8988T (cell line): ENCODE data around the gene ZNF750.

ENCODE experiments used
- DNase-seq: peaks from one replicate; pipeline ENCODE4 v3.0.0; 2011

ZNF750 gene

DNA sequence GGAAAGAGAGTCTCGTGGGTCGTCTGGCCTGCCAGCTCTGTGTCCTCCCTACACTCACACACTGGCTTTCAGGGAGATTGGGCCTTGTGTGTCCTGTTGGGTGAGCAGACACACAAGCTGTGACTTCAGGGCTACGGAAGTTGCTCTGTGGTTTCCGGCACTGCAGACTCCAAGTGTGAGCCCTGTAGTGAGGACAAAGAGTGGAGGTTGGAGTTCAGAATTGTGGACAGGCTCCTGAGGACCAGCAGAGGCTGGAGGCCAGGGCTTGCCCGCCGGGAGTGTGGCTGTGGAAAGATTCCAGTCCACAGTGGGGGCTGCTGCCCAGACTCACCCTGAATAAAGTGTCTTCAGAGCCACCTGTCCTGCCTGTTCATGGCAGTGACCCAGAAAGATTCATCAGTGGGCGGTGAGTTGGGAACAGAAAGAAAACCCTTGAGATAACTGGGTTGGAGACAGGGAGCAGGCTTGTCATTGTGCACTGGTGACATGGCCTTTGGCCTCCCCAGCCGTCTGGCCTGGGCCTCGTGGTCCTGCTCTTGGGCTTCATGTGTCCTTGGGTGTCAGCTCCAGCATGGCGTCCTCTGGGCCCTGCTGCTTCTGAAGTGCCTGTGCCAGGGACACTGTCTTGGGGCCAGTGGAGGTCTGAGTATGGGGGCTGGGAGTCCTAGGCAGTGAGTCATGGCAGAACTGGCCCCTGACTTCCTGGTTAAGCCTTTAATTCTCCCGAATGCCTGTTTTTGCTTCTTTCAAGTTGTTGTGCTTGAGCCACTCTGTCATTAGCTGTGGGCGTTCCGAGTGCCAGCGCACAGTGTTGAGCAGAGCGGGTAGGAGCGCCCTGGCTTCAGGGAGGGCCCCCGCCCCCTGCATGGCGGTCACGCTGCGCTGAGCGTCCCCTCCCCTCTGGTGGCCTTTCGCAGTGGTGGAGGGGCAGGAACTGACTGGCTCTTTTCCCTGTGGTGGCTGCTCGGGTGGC, 19.9 kb upstream of the ZNF750 start:
- no peak for DNase-seq

DNA sequence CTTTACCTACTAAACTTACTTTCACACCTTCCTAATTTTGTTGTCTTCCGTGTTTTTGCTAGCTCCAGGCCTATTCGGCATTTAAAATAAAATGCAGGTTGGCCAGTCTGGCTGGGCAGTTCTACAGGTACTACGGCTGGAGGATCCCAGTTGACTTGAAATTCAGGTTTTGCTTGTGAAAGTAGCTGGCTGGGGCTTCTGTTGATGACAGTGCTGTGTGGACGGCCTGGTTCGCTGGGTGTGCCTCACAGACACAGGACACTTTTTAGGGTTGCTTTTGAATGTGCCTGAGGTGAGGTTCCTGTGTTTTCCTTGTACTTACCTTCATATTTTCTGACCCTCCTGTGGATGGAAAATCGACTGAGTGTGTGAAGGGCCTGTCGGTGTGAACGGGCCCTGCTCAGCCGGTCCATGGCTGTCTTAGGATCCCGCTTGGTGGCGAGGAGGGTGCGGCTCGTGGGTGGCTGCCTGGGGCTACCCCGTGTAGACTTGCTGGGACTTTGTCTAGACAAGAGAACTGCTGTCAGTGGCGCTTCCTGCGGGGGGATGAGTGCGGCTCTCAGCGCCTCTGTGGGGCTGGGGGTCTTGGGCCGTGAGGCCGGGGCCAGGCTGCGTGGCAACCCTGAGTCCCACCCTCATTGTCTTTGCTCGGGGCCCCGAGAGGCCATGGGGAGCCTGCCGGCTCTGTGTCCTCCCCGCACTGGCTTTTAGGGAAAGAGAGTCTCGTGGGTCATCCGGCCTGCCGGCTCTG, 18.7 kb upstream of the ZNF750 start:
- DNase-seq: no peak

DNA sequence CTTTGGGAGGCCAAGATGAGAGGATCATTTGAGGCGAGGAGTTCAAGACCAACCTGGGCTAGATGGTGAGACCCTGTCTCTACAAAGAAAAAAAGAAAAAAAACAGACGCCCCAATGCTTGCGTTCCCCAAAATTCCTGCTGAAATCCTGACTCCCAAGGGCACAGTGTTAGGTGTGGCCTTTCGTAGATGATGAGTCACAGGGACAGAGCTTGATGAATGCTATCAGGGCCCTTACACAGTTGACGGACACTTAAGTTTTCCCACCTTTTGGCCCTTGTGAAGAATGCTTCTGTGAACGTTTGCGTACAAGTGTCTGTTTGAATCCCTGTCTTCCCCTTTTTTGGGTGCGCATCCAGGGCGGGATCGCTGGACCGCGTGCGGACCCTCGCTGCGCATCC, 16.5 kb upstream of the ZNF750 start:
- no peak for DNase-seq

DNA sequence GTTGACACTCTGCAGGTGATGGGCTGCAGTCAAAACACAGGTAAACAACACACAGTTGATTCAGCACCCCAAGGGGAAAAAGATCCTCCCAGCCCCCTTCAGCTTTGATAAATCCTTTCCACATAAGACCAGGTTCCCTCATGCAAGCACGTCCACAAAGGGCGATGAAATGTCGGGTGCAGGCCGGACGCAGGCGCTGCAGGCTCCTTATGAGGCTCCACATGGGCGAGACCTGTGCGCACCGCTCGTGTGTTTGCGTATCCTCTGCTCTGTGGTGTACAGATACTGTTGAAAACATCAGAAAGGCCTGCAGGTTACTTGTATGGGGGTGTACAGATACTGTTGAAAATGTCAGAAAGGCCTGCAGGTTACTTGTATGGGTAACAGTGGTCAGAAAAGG, 14.4 kb upstream of the ZNF750 start:
- DNase-seq: no peak

DNA sequence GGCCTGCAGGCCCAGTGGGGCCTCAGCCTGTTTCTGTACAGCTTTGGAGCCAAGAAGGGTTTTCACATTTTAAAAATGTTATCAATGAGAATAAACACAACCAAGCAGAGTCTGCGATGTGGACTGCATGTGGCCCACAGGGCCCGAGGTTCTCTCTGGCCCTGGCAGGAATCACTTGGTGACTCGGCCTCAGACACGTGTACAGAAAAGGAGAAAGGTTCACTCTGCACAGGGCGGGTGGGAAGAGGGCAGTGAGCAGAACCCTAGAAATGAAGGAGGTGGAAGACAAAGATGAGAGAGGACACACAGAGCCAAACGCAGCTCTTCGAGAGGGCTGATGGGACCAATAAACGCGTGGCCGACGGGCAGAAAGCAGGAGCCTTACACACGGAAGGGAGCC, 11.6 kb upstream of the ZNF750 start:
- no peak for DNase-seq

DNA sequence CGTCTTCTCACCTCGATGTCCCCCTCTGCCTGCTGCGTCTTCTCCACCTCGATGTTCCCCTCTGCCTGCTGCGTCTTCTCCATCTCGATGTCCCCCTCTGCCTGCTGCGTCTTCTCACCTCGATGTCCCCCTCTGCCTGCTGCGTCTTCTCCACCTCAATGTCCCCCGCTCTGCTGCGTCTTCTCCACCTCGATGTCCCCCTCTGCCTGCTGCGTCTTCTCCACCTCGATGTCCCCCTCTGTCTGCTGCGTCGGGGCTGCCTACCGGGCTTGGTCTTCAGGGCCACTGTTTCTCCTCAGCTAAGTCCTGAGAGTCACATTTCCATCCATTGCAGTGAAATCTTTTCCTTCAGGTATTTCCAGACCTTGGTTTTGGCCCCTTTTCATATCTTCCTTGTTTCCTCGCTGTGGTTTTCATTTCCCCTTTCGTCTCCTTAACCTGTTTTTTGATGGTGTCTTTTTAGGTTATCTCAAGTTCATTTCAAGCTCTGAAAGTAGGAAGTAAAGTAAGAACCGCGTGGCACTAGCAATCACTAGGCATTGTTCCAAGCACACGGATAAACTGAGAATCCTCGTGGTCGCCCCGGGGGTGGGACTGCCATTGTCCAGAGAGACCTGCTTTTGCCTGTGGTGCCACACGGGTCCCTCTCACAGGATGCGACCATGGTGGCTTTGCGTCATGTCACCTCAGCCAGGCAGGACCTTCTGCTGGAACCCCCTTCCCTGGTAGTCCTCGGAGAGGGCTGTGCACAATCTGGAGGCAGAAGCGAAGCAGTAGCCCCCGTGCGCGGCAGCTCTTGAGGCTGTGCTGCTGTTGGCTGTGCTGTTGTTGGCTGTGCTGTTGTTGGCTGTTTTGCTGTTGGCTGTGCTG, 9.5 kb upstream of the ZNF750 start:
- DNase-seq: no peak

DNA sequence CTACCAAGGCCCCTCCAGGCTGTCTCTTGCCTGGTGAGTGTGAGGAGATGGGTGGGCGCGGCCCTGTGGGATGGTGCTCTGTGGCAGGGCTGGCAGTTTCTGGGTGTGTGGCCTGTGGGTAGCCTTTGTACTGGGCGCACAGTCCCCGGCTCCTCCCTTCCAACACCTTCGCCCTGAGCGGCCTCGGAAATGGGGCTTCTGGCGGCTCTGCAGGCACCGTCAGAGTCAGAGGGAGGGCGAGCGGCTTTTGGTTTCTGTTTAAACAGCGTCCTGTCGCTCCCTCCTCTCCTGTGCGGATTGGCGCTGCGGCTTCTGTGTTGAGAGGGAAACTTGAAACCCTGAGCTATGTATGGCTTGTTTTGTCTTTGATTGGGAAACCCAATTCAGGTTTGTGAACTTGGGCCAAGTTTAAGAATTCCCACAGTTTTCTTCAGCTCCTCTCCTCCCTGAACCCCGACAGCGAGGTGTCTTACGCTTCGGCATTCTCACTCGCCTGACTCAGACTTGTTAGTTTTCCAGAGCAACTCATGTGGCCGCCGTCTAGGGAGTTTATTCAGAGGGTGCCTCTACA, 8.3 kb upstream of the ZNF750 start:
- no peak for DNase-seq

DNA sequence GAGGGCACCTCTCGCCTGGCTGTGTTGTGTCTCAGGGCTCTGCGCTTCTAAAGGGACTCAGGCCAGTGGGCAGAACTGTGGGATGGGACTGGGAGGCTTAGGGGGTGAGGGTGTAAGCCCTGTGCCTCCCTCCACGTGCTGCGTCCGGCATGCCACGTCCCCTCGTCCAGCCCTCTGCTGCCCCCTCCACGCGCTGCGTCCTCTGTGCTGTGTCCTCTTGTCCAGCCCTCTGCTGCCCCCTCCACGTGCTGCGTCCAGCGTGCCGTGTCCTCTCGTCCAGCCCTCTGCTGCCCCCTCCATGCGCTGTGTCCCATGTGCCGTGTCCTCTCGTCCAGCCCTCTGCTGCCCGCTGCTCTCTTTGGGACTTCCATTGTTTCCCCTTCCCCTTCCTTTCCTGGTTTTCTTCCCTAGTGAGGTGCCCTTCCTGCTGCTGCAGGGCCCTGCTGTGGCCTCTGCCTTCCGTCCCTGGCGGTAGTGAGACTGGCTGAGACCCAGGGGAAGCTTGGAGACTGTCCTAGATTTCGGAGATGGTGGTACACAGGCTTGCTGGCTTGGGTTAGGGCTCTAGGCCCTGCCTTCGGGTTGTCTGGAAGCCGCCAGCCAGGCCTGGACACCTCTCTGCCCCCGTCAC, 6.4 kb upstream of the ZNF750 start:
- DNase-seq: no peak

DNA sequence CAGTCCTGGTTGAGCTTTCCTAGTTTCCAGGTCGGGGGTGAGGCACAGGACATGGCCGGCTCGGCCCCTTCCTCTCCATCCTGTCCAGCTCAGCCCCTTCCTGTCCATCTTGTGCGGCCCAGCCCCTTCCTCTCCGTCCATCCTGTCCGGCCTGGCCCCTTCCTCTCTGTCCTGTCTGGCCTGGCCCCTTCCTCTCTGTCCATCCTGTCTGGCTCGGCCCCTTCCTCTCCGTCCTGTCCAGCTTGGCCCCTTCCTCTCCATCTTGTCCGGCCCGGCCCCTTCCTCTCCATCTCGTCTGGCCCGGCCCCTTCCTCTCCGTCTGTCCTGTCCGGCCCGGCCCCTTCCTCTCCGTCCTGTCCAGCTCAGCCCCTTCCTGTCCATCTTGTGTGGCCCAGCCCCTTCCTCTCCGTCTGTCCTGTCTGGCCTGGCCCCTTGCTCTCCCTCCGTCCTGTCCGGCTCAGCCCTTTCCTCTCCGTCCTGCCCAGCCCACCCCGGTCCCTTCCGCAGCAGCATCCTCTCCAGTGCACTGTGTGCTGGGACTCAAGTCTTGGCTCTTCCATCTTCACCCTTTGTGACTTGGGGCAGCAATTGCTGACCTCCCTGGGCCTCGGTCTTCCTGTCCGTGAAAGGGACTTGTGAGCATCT, 5.5 kb upstream of the ZNF750 start:
- DNase-seq: no peak

DNA sequence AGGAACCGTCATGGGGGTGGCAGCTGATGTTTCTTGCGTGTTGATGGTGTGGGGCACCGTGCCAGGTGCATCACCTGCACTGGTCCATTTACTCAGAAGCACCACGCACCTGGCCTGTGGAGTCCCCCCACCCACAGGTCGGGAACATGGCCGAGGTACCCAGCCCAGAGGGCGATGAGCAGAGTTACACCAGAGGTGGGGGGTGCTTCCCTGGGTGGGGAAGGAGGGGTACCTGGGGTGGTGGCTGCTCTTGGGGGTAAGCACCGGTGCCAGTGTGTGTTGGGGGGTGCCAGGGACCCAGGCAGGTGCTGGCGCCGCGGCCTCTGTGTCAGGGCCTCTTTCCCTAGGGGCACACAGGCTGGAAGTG, 5.0 kb upstream of the ZNF750 start:
- no peak for DNase-seq

DNA sequence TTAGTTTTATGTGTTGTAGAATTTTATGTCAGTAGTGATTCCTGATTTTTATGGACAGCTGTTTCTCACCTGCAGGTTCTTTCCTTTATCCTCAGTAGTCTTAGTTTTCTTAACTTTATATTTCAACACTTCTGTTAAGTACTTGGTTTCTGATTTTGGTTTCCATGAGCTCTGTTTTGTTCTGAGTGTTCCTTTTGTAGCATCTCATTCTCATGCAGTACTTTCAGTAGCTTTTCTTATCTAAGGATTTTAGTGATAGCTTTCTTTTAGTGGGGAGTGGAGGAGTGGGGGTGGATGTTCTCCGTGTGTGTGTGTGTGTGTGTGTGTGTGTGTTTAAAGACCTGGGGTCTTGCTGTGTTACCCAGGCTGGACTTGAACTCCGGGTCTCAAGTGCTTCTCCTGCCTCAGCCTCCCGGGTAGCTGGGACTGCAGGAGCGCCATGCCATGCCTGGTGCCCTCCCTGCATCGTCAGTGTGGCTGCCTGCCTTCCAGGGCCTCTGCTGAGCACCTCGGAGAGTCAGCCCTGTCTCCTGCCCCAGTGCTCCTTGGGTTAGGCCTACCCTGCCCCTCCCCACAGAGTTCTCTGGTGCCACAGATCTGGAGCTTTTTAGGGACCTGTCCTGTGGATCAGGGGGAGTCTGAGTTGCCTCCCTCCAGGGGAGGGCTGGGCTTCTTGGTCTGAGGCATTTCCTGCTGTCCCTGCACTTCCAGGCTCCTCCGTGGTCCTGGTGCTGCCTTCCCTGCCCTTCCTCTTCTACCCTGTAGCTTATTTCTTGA, 4.3 kb upstream of the ZNF750 start:
- no peak for DNase-seq

DNA sequence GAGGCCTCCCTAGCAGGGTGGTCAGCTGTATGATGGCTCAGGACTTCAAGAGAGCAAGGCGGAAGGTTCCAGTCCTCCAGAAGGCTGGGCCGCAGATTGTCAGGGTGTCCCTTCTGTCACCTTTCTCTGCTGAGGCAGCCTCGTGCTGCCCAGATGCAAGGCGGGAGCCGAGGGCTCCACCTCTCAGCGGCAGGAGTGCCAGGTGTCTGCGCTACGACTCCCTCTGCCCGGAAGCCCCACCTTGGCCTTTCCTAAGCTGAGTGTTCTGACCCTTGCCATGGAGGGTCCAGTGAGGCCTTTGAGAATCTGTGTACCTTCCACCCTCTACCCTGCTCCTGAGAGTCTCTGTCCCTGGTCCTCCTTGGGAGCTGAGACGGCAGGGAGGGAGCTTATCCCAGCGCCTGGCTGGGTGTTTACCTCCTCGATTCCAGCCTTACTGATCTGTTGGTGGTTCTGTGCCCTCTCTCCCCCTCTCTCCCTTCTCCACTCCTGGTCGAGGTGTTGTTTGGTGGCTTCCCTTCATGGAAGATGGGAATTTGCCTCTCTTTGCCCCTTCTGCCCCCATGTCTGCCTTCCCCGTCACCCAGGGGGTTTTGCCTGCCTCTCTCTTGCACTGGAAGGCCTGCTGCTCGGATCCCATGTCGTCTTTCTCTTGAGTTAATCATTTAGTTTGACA, 2.2 kb upstream of the ZNF750 start:
- no peak for DNase-seq

DNA sequence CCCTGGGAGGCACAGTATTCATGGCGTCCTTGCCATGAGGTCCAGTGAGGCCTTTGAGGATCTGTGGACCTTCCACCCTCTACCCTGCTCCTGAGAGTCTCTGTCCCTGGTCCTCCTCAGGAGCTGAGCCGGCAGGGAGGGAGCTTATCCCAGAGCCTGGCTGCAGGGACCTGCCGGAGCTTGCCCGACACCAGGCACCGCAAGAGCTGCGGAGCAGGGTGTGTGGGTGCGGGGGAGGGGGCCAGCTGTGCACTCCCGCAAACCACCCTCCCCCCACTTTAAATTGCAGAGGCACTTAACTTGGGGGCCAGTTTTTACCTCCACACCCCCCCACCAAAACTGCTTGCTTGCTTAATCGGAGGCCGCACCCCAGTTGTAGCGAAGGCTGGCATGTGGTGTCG, 609 bp upstream of the ZNF750 start:
- no peak for DNase-seq

DNA sequence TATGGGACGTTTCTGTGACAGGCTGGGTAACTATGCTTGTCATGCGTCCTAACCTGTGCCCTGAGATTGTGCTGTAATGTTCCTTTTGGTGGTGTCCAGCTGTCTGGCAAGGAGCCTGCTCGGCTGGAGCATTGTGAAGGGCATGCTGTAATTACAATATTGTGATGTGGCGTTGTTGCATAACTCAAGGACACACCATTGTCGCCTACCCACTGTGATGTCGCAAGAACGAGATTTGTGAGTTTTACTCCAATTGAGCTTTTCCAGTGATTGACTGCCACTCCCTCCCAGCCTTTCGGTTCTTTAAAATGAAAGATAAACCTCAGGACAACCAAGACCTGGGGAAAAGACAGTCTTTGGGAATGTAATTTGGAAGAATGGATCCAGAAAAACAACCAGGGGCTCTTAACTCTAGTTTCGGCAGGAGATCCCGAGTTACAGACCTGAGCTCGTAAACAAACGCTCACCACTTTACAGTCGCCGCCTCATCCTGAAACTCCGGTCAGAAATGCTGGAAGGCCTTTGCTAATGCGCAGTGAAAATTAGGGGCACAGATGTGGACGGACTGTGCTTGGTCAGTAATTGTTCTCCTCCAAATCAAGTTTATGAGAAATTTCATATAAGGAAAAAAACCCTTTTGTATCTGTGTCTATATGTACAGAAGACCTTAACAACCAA, 1.3 kb downstream of the ZNF750 start:
- DNase-seq: no peak

DNA sequence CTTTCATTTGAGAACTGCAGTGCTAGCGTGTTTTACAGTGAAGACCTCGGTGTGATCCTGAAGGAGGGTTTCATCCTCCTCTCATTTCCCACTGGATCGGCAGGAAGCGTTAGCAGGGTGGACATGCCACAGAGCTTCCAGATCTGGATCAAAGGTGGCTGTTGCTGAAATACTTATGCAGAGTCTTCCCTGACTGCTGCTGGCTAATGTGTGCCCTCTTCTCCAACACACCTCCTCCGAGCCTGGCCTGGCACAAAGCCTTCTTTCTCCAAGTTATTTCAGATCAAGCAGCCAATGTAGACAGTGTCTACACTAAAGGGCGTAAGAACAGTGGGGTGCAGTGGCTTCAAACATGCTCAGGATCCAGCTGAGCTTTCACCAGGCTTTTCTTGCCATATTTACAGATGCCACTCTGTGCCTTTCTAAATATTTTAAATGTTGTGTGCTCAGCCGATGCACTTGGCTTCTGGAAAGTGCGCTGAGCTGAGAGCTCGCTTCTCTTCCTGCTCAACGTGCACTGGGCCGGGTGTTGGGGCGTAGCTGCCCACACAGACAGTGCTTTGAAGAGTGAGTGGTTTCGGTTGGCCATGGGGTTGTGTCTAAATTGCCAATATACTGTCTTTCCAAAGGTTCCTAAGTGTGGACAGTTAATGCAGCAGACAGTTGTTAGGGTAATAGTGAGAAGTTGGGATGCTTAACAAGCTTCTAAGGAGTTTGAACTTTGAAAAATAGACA, 2.1 kb downstream of the ZNF750 start:
- no peak for DNase-seq

DNA sequence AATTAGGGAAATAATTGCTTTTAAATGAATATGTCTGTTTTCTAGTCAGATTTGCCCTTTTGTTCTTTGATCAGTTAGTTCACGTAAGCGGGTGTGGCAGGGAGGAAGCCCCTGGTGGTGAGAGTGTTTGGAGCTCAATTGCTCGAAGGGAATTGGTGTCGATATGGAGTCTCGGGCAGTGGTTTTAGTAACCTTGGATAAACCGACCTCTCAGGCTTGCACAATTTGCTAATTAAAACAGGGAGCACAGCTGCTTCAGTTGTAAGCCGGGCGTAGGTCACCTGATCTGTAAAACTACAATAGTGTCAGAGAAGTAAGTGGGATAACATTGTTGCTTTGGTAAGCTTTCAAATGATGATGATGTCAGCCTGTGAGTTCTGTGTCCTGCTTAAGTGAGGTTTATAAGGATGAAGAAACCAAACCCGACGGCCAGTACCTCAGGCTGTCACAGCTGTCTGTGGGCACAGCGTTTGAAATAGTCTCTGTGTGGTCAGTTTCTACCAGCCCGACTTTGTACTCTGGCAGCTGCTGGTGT, 2.9 kb downstream of the ZNF750 start:
- DNase-seq: no peak

DNA sequence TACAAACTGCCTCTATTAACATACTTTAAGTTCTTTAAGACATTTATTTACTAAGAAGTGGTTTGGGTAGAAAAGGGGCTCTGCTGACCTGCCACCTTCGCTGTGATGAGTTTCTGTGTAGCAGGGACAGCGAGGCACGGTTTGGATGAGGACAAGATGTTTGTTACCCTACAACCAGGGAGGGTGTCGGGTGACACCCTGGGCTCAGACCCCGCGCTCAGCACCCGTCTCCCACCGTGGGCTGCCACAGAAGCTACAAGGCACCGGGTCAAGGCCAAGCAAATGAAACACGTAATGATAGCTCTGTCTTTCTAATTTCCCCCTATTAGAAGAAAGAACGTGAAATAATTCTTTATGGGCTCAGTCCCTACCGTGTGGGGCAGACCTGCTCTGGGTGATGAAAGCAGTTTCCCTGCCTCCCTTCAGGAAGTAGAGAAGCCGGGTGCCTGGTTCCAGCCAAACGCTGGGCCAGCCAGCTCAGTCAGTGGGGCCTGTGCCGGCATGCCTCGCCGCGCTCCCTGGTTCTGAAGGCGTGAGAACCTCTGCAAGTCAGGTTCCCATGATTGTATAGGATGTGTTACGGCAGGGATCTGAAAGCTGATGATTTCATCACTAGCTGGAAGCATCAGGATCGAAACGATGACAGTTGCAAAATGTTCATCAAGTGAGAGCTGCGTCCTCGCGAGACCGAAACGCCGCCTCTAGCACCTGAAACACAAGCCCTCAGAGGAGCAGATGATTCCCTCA, 3.9 kb downstream of the ZNF750 start:
- no peak for DNase-seq

DNA sequence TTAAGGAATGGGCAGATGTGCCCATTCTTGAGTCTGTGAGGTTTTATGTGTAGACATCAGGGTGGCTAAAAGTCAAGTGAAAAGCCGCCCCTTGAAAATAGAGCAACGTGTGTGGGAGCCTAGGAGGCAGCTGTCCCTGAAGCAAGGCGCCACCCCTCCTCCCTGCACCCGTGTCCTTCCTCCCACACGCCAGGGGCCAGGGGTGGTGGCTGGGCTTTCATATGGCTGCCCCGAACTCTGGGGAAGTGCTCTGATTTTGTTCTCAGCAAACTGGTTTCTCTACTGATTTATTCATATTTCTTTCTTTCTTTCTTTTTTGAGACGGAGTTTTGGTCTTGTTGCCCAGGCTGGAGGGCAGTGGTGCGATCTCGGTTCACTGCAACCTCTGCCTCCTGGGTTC, 4.7 kb downstream of the ZNF750 start:
- no peak for DNase-seq
